ENCODE data around the gene ADAMTS13. TPM values are rescaled to one million over a fixed set of nuclear protein-coding genes. Genes with fewer than 3 reads are reported as not detected.

ADAMTS13 gene
- total and polyA plus RNA-seq, 7 donors: 0.60 to 3.4 (median 0.82) TPM

- Histone ChIP-seq H3K9me3 (no peaks in the 10 kb centered on the region), H3K4me3 (no peak overlapping the region), H3K36me3 (no peaks in the 10 kb centered on the region), H3K27ac (no peak overlapping the region), H3K4me1 (no peaks in the 10 kb centered on the region), H3K27me3 (no peaks in the 10 kb centered on the region)
- DNase-seq: no peak
- intact Hi-C loops (cut with DNase I): no loop called here
- WGBS, 2 donors: 94 to 95% methylated on average over 15 of the region's 15 CpGs
- TF ChIP-seq EP300 (IDR thresholded peaks at IDR 0.05) (no peak), POLR2AphosphoS5 (IDR thresholded peaks at IDR 0.05) (no peak), CTCF (IDR thresholded peaks at IDR 0.05) (no peak), POLR2A (IDR thresholded peaks at IDR 0.05) (no peak)
These were observed 21.1 kb downstream of the ADAMTS13 start for GRCh38 chr9:133443248-133443647.

GRCh38 chr9:133443982-133444381 lies 21.8 kb downstream of the ADAMTS13 start:
- TF ChIP-seq EP300 (IDR thresholded peaks at IDR 0.05): no peak
- no peak for TF ChIP-seq CTCF (IDR thresholded peaks at IDR 0.05)
- no peak for TF ChIP-seq POLR2A (IDR thresholded peaks at IDR 0.05)
- no peak for TF ChIP-seq POLR2AphosphoS5 (IDR thresholded peaks at IDR 0.05)
- WGBS, 2 donors: 86 to 87% methylated on average over 8 of the region's 8 CpGs
- DNase-seq: no peak
- H3K9me3 ChIP-seq: no peaks in the 10 kb centered on the region
- H3K36me3 ChIP-seq: no peaks in the 10 kb centered on the region
- no peaks in the 10 kb centered on the region for H3K4me1 ChIP-seq
- H3K4me3 ChIP-seq: no peak overlapping the region
- no peak overlapping the region for H3K27ac ChIP-seq
- H3K27me3 ChIP-seq: no peaks in the 10 kb centered on the region
- intact Hi-C loops (cut with DNase I): no loop called here

- H3K36me3 ChIP-seq: no peaks in the 10 kb centered on the region
- intact Hi-C loops (cut with DNase I): no loop called here
- TF ChIP-seq POLR2A (IDR thresholded peaks at IDR 0.05): no peak
- no peak for TF ChIP-seq CTCF (IDR thresholded peaks at IDR 0.05)
- no peak for TF ChIP-seq EP300 (IDR thresholded peaks at IDR 0.05)
- no peak for TF ChIP-seq POLR2AphosphoS5 (IDR thresholded peaks at IDR 0.05)
- DNase-seq: no peak
- no peaks in the 10 kb centered on the region for H3K4me1 ChIP-seq
- H3K27me3 ChIP-seq: no peaks in the 10 kb centered on the region
- H3K9me3 ChIP-seq: no peaks in the 10 kb centered on the region
- WGBS, 2 donors: 83 to 86% methylated on average over 23 of the region's 23 CpGs
- no peak overlapping the region for H3K4me3 ChIP-seq
- no peak overlapping the region for H3K27ac ChIP-seq
These were observed 23.3 kb downstream of the ADAMTS13 start for GRCh38 chr9:133445293-133445969.

- 62 to 85% methylated on average over 13 of the region's 13 CpGs for WGBS, 2 donors
- H3K27ac ChIP-seq: no peak overlapping the region
- intact Hi-C loops (cut with DNase I): no loop called here
These were observed 26.4 kb downstream of the ADAMTS13 start for GRCh38 chr9:133448487-133448972.

More at GRCh38 chr9:133448487-133448972, 26.4 kb downstream of the ADAMTS13 start:
- no peaks in the 10 kb centered on the region for H3K9me3 ChIP-seq
- TF ChIP-seq POLR2AphosphoS5 (IDR thresholded peaks at IDR 0.05) (no peak), EP300 (IDR thresholded peaks at IDR 0.05) (no peak), CTCF (IDR thresholded peaks at IDR 0.05) (no peak), POLR2A (IDR thresholded peaks at IDR 0.05) (no peak)
- no peaks in the 10 kb centered on the region for H3K27me3 ChIP-seq
- H3K36me3 ChIP-seq: no peaks in the 10 kb centered on the region
- H3K4me1 ChIP-seq: no peaks in the 10 kb centered on the region
- no peak overlapping the region for H3K4me3 ChIP-seq
- DNase-seq: no peak
